NCI-H748 treated with DMSO at 0.1 percent for 48 hours (cell line): ENCODE data around the gene PTPRN2.

Experiments used
- DNase-seq: peaks from one replicate; lab custom pipeline; 2025; lab: John Stamatoyannopoulos, UW

Gene PTPRN2

DNA sequence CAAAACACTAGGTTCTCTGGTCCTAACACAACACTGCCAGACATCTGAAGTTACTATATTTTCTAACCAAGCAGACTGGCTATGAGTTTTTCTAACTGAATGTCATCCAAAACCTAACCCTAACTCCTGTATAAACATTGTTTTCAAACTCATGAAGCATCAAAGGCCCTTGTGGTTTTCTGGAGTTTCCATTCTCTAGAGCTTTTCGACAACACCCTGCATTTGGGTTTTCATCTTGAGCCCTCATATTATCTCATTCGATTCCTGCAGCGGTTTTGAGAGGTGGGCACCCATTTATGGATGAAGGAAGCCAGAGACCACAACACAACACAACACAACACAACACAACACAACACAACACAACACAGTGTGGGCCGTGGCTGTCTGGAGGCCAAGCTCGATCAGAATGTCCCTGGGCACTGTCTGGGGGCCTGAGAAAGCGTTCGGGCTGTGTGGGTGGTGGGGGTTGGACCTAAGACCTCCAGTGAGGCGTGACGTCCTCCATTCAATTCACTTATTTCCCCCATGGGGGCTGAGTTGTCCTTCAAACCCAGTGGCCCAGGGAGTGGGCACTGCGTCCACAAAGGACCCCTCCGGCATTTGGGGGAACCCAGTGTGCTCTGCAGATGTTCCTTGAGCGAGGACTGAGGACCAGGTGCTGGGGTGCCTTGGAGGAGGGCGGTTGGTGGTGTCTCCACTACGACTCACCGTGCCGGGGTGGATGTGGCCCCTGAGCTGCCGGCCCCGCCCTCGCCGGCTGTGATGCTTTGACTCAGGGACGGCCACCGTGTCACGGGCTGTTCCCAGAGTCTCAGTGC is 760.4 kb downstream of the PTPRN2 start:
- DNase-seq = no peak

DNA sequence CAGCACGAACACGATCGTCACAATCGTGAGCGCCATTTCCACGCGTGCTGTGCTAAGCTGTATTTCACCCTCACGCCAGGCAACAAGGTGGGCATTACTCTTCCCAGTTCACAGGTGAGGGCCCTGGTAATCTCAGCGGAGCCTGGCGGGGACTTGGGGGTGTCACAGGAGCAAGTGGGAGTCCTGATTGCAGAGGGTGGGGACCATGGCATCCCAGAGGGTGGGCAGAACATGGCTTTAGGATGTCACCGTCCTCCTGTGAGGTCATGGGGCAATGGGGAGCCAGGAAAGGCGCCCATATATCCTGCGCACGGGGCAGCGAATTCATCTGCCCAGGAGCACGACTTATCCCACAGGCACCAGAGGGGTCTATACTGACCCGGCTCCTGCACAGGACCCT is 761.1 kb downstream of the PTPRN2 start:
- no peak for DNase-seq

DNA sequence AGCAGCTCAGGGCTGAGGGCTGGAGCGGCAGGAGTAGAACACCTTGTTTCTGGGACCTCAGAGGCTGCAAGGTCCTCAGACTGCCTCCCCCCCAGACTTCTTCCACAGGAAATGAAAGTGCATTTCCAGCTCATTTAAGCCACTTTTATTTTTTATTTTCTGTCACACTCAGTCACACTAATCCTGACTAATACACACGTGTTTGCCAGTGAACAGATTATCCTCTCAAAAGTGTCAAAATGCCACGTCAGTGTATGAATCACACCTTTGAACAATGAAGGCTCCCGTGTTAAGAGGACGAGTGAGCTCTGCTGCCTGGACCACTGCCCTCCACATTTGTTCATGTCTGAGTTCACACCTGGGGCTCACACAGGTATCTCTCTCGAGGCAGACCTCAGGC is 762.3 kb downstream of the PTPRN2 start:
- no peak for DNase-seq

DNA sequence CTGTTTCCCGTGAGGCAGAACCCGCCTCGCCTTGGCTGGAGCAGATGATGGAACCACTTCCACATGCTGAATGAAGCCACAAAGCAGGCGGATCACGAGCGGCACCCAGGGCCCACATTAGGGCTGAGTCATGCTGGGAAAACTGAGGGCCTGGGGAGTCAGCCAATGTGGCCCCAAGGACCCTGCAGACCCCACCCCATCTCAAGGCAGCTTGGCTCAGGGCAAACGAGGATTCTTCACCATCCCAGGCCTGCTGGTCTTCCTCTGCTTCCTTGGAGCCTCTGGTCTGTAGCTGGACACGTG is 762.9 kb downstream of the PTPRN2 start:
- no peak for DNase-seq

DNA sequence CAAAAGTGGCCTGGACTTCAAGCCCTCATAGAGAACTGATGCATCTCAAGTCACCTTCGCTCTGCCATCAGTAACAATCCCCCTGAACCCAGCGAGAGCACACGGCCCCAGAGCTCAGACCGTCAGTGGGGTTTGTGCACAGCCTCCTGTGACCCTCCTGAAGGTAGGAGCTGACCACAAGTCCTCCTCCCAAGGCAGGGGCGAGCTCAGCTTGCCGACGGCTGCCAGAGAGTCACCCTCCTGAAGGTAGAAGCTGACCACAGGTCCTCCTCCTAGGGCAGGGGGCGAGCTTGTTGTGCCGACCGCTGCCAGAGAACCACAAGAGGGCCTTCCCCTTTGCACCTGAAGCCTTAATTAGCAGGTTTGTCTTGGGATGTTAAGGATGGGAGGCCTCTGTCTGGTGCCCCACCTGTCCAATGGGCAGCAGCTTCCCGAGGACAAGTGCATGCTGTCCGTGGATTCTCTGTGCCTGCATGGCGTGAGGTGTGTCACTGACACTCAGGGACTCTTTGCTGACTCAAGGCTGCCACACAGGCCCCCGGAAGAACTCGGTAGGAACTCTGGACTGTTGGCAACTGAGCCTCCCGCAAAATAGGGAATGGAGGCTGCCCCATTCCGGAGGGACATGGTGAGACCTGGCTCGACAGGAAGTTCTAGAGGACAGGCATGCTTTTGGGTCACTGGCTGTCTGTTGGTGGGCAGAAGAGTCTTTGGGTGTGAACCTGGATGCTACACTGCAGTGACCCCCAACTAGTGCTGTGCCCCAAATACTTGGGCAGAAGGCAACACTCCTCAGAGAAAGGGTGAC is 763.4 kb downstream of the PTPRN2 start:
- no peak for DNase-seq

DNA sequence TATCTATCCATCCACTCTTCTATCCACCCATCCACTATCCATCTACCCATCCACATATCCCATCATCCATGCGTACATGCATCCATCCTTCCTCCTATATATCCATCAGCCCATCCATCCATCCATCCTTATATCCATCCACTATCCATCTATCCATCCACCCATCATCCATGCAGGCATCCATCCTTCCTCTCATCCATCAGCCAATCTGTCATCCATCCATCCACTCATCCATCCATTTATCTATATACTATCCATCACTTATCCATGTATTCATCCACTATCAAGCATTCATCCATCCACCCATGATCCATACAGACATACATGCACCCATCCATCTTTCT is 765.0 kb downstream of the PTPRN2 start:
- no peak for DNase-seq

DNA sequence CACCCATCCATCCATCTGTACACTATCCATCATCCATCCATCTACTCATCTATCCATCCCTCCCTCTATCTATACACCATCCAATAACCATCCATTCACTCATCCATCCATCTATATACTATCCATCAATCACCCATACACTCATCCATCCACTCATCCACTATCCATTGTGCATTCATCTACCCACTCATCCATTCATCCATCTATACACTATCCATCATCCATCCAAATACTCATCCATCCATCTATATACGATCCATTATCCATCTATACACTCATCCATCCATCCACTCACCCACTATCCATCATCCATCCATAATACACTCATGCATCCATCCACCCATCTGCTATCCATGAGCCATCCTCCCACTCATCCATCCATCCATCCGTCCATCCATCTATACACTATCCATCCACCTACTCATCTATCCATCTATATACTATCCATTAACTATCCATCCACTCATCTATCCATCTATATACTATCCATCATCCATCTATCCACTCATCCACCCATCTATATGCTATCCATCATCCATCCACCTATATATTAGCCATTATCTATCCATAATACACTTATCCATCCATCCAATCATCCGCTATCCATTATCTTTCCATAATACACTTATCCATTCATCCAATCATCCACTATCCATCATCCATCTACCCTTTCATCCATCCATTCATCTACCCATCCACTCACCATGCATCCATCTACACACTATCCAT is 765.5 kb downstream of the PTPRN2 start:
- DNase-seq = no peak

DNA sequence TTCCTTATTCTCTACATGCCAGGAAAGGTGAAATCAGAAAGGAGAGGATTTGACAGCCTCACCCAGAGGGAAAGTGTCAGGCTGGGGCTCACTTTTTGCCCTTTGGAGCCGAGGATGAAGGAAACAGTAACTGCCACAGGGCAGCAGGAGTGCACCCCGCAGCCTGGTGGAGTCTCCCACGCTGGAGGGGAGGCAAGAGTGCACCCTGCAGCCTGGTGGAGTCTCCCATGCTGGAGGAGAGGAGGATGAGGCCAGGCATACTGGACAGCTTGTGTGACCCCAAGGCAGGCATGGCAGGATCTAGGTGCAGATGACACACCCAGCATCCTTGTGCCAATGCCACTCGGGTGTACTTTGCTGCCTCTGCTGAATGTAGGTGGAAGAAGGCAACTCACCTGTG is 766.8 kb downstream of the PTPRN2 start:
- no peak for DNase-seq

DNA sequence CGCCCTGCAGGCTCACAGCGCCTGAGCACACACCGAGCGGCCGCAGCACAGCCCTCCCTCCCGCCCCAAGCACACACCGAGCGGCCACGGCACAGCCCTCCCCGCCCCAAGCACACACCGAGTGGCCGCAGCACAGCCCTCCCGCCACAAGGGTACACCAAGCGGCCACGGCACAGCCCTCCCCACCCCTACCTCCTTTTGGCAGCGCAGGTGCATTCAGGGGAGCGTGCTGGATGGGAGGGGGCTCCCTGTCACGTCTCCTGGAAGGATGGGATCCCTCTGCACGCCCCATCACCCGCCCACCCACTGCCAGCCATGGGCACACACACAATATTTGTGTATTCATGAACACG is 768.2 kb downstream of the PTPRN2 start:
- DNase-seq = no peak

DNA sequence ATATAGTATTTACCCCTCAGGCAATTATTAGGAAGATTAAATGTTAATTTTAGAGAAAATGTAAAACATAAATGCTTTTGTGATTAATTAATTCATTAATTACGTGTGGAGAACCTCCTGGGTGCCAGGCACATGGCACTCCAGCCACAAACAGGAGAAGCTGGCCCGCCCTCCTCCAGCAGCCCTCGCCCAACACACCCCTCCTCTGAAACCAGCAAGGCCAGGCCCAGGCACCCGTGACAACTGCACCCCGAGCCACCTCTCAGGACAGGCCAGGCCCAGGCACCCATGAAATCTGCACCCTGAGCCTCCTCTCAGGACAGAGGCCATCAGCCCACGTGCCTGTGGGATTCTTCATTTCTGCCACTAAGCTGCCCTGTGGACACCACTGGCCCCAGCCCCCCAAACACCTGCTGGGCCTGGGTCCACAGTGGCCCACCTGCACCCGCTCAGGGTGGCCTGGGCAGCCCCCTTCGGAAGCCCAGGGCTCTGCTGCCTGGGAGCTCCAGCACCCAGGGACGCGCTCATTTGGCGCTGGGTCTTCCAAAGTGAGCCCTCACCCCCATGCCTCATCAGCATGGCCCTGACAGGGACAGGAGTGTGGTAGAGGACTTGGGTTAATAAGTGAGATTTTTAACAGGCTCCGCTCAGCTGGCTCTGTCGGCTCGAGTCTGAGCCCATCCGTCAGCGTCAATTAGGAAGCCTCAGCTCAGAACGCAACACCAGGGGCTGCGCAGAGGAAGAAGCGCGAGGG is 768.7 kb downstream of the PTPRN2 start:
- DNase-seq = no peak

DNA sequence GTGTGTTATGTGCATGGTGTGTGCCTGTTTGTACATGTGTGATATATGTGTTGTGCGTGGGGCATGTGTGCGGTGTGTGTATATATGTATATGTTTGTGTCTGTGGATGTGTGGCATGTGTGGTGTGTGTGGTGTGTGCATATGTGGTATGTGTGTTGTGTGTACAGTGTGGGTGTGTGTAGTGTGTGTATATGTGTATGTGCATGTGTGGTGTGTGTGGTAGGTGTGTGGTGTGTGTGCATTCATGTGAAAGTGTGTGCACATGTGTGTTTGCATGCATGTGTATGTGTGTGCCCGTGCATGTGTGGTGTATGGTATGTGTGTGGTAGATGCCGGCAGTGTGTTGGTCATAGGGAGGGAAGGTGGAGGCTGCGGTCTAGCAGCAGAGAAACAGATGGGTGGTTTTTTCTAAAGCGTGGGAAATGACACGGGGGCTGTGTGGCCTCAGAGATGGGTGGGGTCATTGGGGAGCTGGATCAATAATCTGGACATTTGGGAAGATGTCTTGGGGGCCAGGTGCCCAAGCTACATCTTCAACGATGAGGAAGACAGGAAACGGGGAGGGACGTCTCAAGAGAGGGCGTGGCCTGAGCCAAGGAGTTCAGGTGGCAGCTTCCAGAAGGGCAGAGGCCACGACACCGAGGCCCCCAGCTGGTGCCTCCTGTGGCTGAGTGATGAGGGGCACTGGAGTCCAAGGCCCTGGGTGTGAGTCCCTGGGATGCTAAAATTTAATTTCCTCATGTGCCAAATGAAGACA is 769.5 kb downstream of the PTPRN2 start:
- no peak for DNase-seq

DNA sequence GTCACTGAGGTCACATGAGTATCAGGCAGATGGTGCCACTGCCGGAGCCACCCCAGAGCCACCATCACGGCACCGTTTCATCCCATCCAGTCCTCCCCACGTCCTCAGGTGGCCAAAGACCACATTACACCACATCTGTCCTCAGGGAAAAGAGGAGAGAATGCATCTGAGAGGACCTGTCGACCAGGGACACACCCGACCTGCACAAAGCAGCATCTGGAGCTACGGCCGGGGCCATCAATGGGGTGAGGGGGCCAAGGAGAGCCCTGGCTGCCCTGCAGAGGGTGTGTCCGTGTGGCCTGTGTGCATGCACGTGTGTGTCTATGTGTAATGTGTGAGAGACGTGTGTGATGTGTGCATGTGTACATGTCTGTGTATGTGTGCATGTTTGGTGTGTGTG is 770.2 kb downstream of the PTPRN2 start:
- DNase-seq = no peak

DNA sequence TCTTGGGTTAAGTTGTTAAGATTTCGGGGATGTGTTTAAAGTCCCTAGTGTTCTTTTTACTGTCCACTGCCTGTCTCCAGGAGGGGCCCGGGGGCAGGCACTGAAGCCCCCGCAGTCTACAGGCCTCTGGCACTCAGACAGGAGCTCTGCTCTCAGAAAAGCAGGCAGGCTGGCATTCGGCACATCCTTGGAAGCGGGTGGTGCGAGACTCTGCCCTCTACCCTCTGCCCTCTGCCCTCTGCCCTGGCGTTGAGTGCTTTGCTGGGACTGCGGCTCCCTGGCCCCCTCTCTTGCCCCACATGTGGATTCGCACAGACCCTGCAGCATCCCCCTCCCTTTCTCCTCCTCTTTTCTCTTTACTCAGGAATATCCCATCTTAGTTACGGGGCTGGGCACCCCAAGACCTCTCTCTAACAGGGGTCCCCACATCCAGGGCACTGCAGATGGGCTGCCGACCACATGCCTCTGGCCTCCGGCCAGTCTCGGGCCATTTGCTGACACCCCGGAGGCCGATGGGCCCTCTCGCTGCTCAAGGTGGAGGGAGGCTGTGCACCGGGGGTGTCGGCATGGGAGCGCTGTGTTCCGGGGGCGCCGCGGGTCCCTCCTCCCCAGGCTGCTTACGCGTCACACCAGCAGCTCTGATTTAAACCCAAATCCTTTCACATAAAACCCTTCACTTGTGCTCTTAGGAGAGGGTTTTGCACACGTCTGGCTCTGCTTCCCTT is 770.9 kb downstream of the PTPRN2 start:
- DNase-seq = no peak

DNA sequence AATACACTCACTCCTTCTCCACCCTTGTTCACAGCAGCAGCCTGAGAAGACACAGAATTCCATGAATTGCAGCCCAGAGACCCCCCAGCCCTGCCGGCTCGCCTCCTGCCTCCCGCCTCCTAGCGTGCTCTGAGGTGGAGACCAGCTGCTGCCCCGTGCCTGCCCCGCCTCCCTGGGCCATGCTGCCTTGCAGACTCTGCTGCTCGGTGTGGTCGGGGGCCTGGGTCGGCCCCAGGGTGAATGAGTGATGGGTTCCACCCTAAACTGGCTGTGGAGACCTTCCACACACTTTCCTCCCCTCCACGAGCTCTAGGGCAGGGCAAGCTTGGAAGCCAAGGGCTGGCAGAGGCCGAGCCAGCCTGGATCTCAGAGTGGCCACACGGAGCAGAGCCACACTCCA is 771.5 kb downstream of the PTPRN2 start:
- DNase-seq = no peak

DNA sequence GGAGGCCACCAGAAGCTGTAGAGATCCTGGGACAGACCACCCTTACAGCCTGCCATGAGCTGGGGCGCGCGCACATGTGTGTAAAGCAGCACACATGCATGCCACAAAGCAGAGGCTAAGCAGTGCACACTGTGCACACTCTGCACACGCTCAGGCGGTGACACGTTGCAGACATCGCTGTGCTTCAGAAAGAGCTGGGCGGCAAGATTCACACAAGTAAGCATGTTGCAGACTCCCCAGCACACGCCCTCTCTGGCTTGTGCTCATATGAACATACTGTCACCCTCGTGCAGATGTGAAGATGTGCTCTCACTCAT is 772.0 kb downstream of the PTPRN2 start:
- no peak for DNase-seq

DNA sequence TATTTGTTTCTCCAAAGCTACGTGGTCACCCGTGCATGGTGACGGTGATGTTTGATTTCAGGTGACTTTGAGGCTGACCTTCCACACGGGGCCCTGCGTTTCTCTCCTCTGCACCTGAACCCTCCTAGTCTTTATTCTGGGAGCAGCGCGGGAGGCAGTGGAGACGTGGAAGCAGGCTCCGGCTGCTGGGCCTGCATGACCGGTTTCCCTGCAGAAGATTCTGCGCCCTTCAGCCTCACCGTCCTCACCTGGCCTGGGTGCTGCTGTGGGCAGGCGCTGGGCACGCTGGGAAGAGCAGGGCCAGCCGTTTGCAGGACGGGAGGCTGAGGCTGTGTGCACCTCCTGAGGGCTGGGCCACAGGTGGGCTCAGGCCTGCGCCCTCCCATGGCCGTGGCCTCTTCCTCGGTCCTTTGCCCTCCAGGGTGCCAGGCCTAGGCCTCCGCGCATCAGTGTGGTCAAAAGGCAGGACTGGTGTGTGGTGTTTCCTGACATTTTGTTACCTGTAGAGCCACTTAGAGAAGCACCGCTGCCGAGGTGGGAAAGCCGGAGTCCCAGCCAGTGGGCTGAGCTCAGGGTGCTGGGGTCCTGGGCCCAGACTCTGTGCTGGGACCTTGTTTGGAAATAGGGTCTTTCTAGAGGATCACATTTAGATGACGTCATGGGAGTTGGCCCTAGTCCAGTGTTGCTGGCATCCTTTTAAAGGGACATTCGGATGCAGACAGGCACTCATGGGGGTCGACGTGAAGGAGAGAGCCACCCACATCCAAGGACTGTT is 772.5 kb downstream of the PTPRN2 start:
- DNase-seq = no peak

DNA sequence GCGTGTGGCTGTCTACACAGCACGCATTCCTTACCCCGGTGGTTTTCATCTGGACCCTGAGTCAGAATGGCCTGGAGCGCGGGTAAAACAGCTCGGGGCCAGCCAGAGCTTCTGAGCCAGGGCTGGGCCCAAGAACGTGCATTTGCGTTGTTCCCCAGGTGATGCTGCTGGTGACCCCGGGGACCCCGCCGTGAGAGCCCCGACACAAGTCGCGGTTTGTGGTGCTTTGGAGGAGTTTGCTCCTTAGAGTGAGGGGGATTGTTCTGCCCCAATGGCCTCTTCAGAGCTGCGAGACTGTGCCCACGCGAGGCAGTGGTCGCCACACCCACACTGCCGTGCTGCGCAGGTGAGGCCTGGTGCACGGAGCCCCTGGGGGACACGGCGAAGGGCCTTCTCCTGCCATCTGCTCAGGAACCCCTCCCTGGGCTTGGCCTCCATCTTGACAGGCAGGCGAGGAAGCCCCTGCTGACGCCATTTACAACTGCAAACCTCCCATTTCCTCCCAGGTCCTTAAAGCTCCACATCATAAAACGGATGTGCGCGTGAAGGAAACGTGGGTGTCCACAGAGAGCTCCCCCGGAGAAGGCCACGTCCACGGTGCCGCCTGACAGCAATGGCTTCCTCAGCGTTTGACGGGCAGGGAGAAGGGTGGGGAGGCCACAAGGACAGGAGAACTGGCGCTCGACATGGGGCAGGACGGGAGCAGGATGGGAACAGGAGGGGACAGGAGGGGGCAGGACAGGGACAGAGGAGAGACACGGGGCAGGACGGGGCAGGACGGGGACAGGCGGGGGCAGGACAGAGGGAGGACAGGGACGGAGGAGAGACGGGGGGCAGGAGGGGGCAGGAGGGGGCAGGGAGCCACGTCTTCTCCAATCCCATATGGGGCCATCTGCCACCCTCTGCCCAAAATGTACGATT is 773.6 kb downstream of the PTPRN2 start:
- DNase-seq = no peak

DNA sequence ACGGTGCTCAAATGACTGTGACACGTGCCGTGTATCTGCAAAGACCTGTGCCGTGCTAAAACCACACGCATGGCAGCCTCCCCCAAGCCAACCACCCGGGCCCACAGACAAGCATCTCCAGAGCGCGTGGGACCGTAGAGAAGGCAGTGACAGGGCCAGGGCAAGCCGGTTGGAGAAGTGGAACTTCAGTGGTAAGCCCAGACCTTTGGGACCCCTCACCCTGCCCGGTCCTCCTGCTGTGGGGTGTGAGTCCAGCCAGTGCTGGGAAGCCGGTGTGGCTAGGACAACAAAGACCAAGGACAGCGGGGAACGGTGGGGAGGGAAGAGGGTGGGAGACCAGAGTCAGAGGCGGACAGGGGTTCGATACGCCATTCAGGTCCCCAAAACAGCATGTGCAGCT is 774.6 kb downstream of the PTPRN2 start:
- no peak for DNase-seq

DNA sequence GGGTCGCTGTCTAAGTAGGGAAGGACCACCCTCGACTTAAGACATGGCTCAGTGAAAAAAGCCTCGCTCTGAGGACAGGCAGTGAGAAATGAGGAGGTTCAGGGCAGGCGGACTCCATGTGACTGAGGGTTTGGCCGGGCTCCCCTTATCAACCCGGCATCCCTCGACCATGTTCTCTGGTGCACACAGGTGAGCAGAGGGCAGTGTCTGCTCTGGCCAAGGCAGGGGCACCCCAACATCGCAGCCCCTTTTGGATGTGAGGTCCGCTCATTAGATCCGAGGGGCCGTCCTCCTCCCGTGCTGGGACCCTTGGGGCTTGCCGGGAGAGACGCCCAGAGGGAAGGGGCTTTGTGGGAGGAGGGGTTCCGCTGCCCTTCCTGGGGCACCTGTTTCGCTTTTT is 775.7 kb downstream of the PTPRN2 start:
- no peak for DNase-seq
